ENCODE data around the gene SPECC1L. TPM values are rescaled to one million over a fixed set of nuclear protein-coding genes. Genes with fewer than 3 reads are reported as not detected.
A peak's percentile ranks its signal among the peaks of the same experiment; 100 is the strongest.

The SPECC1L gene
- total RNA-seq, 4 donors from 2014 or later = 18.2 to 114 (median 55.3) TPM

GRCh38 chr22:24230911-24231656 is 39.5 kb upstream of the SPECC1L start:
- no peak for DNase-seq
- H3K9me3 ChIP-seq = no peaks in the 10 kb centered on the region
- intact Hi-C loops (cut with DNase I; ENCODE audit: low total_unique reads) = no loop called here
- no peak for TF ChIP-seq POLR2A (IDR thresholded peaks at IDR 0.05)
- peak in 1 of 4 experiments; percentile 8 for TF ChIP-seq CTCF (IDR thresholded peaks at IDR 0.05)
- H3K27ac ChIP-seq = no peak overlapping the region
- no peaks in the 10 kb centered on the region for H3K4me1 ChIP-seq
- H3K36me3 ChIP-seq = no peaks in the 10 kb centered on the region
- no peaks in the 10 kb centered on the region for H3K27me3 ChIP-seq
- no peak overlapping the region for H3K4me3 ChIP-seq

- intact Hi-C loops (cut with DNase I; ENCODE audit: low total_unique reads) = no loop called here
- DNase-seq = no peak
These were observed 38.9 kb upstream of the SPECC1L start for GRCh38 chr22:24231706-24232105.

GRCh38 chr22:24232124-24232523 is 38.5 kb upstream of the SPECC1L start:
- Histone ChIP-seq H3K27ac (no peak overlapping the region), H3K27me3 (no peaks in the 10 kb centered on the region), H3K4me3 (no peak overlapping the region), H3K36me3 (no peaks in the 10 kb centered on the region), H3K9me3 (no peaks in the 10 kb centered on the region), H3K4me1 (no peaks in the 10 kb centered on the region)
- TF ChIP-seq CTCF (IDR thresholded peaks at IDR 0.05) (no peak), POLR2A (IDR thresholded peaks at IDR 0.05) (no peak)
- intact Hi-C loops (cut with DNase I; ENCODE audit: low total_unique reads) = no loop called here
- no peak for DNase-seq

More at GRCh38 chr22:24231706-24232105, 38.9 kb upstream of the SPECC1L start:
- Histone ChIP-seq H3K4me1 (no peaks in the 10 kb centered on the region), H3K4me3 (no peak overlapping the region), H3K27ac (no peak overlapping the region), H3K27me3 (no peaks in the 10 kb centered on the region), H3K36me3 (no peaks in the 10 kb centered on the region), H3K9me3 (no peaks in the 10 kb centered on the region)
- no peak for TF ChIP-seq CTCF (IDR thresholded peaks at IDR 0.05)
- no peak for TF ChIP-seq POLR2A (IDR thresholded peaks at IDR 0.05)

GRCh38 chr22:24232725-24233124 is 37.9 kb upstream of the SPECC1L start:
- TF ChIP-seq CTCF (IDR thresholded peaks at IDR 0.05) (no peak), POLR2A (IDR thresholded peaks at IDR 0.05) (no peak)
- H3K36me3 ChIP-seq = no peaks in the 10 kb centered on the region
- intact Hi-C loops (cut with DNase I; ENCODE audit: low total_unique reads) = no loop called here

GRCh38 chr22:24233235-24233634 is 37.4 kb upstream of the SPECC1L start:
- intact Hi-C loops (cut with DNase I; ENCODE audit: low total_unique reads) = no loop called here
- Histone ChIP-seq H3K9me3 (no peaks in the 10 kb centered on the region), H3K36me3 (no peaks in the 10 kb centered on the region), H3K27me3 (no peaks in the 10 kb centered on the region), H3K4me3 (no peak overlapping the region), H3K27ac (no peak overlapping the region), H3K4me1 (no peaks in the 10 kb centered on the region)
- TF ChIP-seq CTCF (IDR thresholded peaks at IDR 0.05) (no peak), POLR2A (IDR thresholded peaks at IDR 0.05) (no peak)
- DNase-seq = no peak

More at GRCh38 chr22:24232725-24233124, 37.9 kb upstream of the SPECC1L start:
- H3K27ac ChIP-seq = no peak overlapping the region
- DNase-seq = no peak
- no peaks in the 10 kb centered on the region for H3K4me1 ChIP-seq
- no peaks in the 10 kb centered on the region for H3K9me3 ChIP-seq
- no peak overlapping the region for H3K4me3 ChIP-seq
- no peaks in the 10 kb centered on the region for H3K27me3 ChIP-seq

Data from uterus (tissue), 4 donors.